Neural cell (in vitro differentiated cells): ENCODE measurements around the gene STRN. TPM values are rescaled to one million over a fixed set of nuclear protein-coding genes. Genes with fewer than 3 reads are reported as not detected.
"Not testable (repeated sequence)": the region's sequence is repeated elsewhere in the genome, so short reads cannot be mapped to it uniquely, and the experiment has no call there.

Source experiments
- H2AFZ ChIP-seq: fragments of 200-600, 300-800 bp; sonication (generic), shearing (Covaris generic); 2 replicates; pipeline ENCODE4 v1.6.0; 2014; ENCODE audit warnings: low read depth, mild to moderate bottlenecking, antibody characterized with exemption, low read length, moderate library complexity
- H3F3A ChIP-seq: fragments of 200-600 bp; shearing (Covaris generic); 2 replicates; pipeline ENCODE4 v1.6.1; 2016; ENCODE audit warnings: mild to moderate bottlenecking, moderate library complexity, mixed read lengths, antibody characterized with exemption, low read length; ENCODE audit not compliant: insufficient read depth, poor library complexity, severe bottlenecking
- H3K27ac ChIP-seq: fragments of 200-600, 300-800 bp; sonication (generic), shearing (Covaris generic); 2 replicates; pipeline ENCODE4 v1.5.1; 2014; ENCODE audit warnings: mild to moderate bottlenecking, low read length, moderate library complexity
- H3K27me3 ChIP-seq: fragments of 300-800, 200-600 bp; sonication (generic), shearing (Covaris generic); 2 replicates; pipeline ENCODE4 v1.6.0; 2014; ENCODE audit warnings: mild to moderate bottlenecking, low read depth, low read length, moderate library complexity; ENCODE audit not compliant: insufficient read depth
- H3K36me3 ChIP-seq: fragments of 300-800, 200-600 bp; sonication (generic), shearing (Covaris generic); 2 replicates; pipeline ENCODE4 v1.5.1; 2014; ENCODE audit warnings: mild to moderate bottlenecking, antibody characterized with exemption, low read length, moderate library complexity; ENCODE audit not compliant: insufficient read depth
- H3K4me2 ChIP-seq: fragments of 300-800, 200-600 bp; sonication (generic), shearing (Covaris generic); 2 replicates; pipeline ENCODE4 v1.6.0; 2014; ENCODE audit warnings: mild to moderate bottlenecking, low read length
- H3K4me3 ChIP-seq: fragments of 300-800, 200-600 bp; sonication (generic), shearing (Covaris generic); 2 replicates; pipeline ENCODE4 v1.5.1; 2014; ENCODE audit warnings: mild to moderate bottlenecking, low read length, moderate library complexity
- H3K79me2 ChIP-seq: fragments of 200-600 bp; shearing (Covaris generic); replicated peaks from 2 replicates; pipeline ENCODE4 v1.6.0; 2014; ENCODE audit warnings: mild to moderate bottlenecking, low read length, moderate library complexity; ENCODE audit not compliant: insufficient read depth
- H3K9ac ChIP-seq: fragments of 300-800, 200-600 bp; sonication (generic), shearing (Covaris generic); 2 replicates; pipeline ENCODE4 v1.6.1; 2016; ENCODE audit warnings: mild to moderate bottlenecking, low read length, mixed read lengths
- H3K9me2 ChIP-seq: fragments of 200-600 bp; shearing (Covaris generic); 2 replicates; pipeline ENCODE4 v1.6.1; 2016; ENCODE audit warnings: mild to moderate bottlenecking, low read length, mixed read lengths; ENCODE audit not compliant: insufficient read depth
- H3K9me3 ChIP-seq: fragments of 200-600, 300-800 bp; sonication (generic), shearing (Covaris generic); 2 replicates; pipeline ENCODE4 v1.6.1; 2016; ENCODE audit warnings: mild to moderate bottlenecking, mixed run types, low read length, moderate library complexity, mixed read lengths
- H4K20me1 ChIP-seq: fragments of 200-600 bp; shearing (Covaris generic); 2 replicates; pipeline ENCODE4 v1.6.1; 2016; ENCODE audit warnings: mild to moderate bottlenecking, mixed run types; ENCODE audit not compliant: insufficient read depth
- polyA plus RNA-seq: library from polyadenylated mRNA; depleted of rRNA; stranded (reverse); fragments of >200 nt; gene quantifications from 2 replicates; pipeline ENCODE4 v1.2.3, GENCODE V29; 2014

STRN gene
- polyA plus RNA-seq, 1 donor from 2014 or later: 9.9 TPM

GRCh38 chr2:36936526-36936925 is 29.8 kb downstream of the STRN start:
- H3K4me2 ChIP-seq, H3F3A ChIP-seq, H3K9me3 ChIP-seq, H3K36me3 ChIP-seq, H3K4me3 ChIP-seq, H4K20me1 ChIP-seq, H3K27ac ChIP-seq, H2AFZ ChIP-seq, H3K9ac ChIP-seq, H3K9me2 ChIP-seq, H3K79me2 ChIP-seq, H3K27me3 ChIP-seq: not testable (repeated sequence)

GRCh38 chr2:36931688-36932087 is 34.6 kb downstream of the STRN start:
- not testable (repeated sequence) for H3K27me3 ChIP-seq, H3K27ac ChIP-seq, H3K9me2 ChIP-seq, H3K79me2 ChIP-seq, H3K9ac ChIP-seq, H3K4me2 ChIP-seq, H3F3A ChIP-seq, H4K20me1 ChIP-seq, H3K9me3 ChIP-seq, H3K4me3 ChIP-seq, H2AFZ ChIP-seq, H3K36me3 ChIP-seq

GRCh38 chr2:36930787-36931410 is 35.4 kb downstream of the STRN start:
- not testable (repeated sequence) for H3K9me3 ChIP-seq, H3K4me2 ChIP-seq, H3K27ac ChIP-seq

GRCh38 chr2:36926175-36927132 is 39.9 kb downstream of the STRN start:
- H3K27me3 ChIP-seq, H2AFZ ChIP-seq, H4K20me1 ChIP-seq, H3K27ac ChIP-seq, H3K36me3 ChIP-seq, H3K4me3 ChIP-seq, H3F3A ChIP-seq, H3K4me2 ChIP-seq, H3K9me2 ChIP-seq, H3K9ac ChIP-seq, H3K79me2 ChIP-seq, H3K9me3 ChIP-seq: not testable (repeated sequence)

More at GRCh38 chr2:36930787-36931410, 35.4 kb downstream of the STRN start:
- not testable (repeated sequence) for H3K4me3 ChIP-seq, H4K20me1 ChIP-seq, H3K79me2 ChIP-seq, H2AFZ ChIP-seq, H3K27me3 ChIP-seq, H3K36me3 ChIP-seq, H3K9me2 ChIP-seq, H3K9ac ChIP-seq, H3F3A ChIP-seq

GRCh38 chr2:36922629-36923028 is 43.7 kb downstream of the STRN start:
- not testable (repeated sequence) for H3K9ac ChIP-seq, H4K20me1 ChIP-seq, H3F3A ChIP-seq

More at GRCh38 chr2:36922629-36923028, 43.7 kb downstream of the STRN start:
- not testable (repeated sequence) for H3K27ac ChIP-seq, H3K79me2 ChIP-seq, H3K36me3 ChIP-seq, H3K4me3 ChIP-seq, H2AFZ ChIP-seq, H3K9me2 ChIP-seq, H3K27me3 ChIP-seq, H3K9me3 ChIP-seq, H3K4me2 ChIP-seq
